Karpas-422 (cell line): ENCODE data around the gene HAUS7. TPM values are rescaled to one million over a fixed set of nuclear protein-coding genes. Genes with fewer than 3 reads are reported as not detected.

Experiments
- DNase-seq: peaks from one replicate; pipeline ENCODE4 v3.0.0-alpha.2; 2015
- H2AFZ ChIP-seq: fragments of 200-600 bp; sonication (generic); 2 replicates; pipeline ENCODE4 v1.6.1; 2014; ENCODE audit warnings: antibody characterized with exemption, low read length, mixed read lengths
- H3K27ac ChIP-seq: fragments of 200-600 bp; sonication (generic); 2 replicates; pipeline ENCODE4 v1.5.1; 2014; ENCODE audit warnings: mild to moderate bottlenecking, low read length, moderate library complexity
- H3K27me3 ChIP-seq: fragments of 200-600 bp; sonication (generic); 2 replicates; pipeline ENCODE4 v1.6.1; 2014; ENCODE audit warnings: low read length, mixed read lengths
- H3K36me3 ChIP-seq: fragments of 200-600 bp; sonication (generic); 2 replicates; pipeline ENCODE4 v1.6.1; 2014; ENCODE audit warnings: low read length, mixed read lengths; ENCODE audit not compliant: insufficient read depth
- H3K4me1 ChIP-seq: fragments of 200-600 bp; sonication (generic); 2 replicates; pipeline ENCODE4 v1.6.1; 2014; ENCODE audit warnings: mild to moderate bottlenecking, low read length, mixed read lengths
- H3K4me2 ChIP-seq: fragments of 200-600 bp; sonication (generic); 2 replicates; pipeline ENCODE4 v1.6.1; 2014; ENCODE audit warnings: low read length, low read depth, mild to moderate bottlenecking; ENCODE audit not compliant: poor library complexity, severe bottlenecking
- H3K4me3 ChIP-seq: fragments of 200-600 bp; sonication (generic); 2 replicates; pipeline ENCODE4 v1.5.1; 2014; ENCODE audit warnings: mild to moderate bottlenecking, antibody characterized with exemption, low read length, mixed read lengths
- H3K79me2 ChIP-seq: fragments of 200-600 bp; sonication (generic); 2 replicates; pipeline ENCODE4 v1.6.1; 2014; ENCODE audit warnings: mild to moderate bottlenecking, low read length, mixed read lengths
- H3K9ac ChIP-seq: fragments of 200-600 bp; sonication (generic); 2 replicates; pipeline ENCODE4 v1.6.0; 2014; ENCODE audit warnings: low read length
- H3K9me2 ChIP-seq: fragments of 200-600 bp; sonication (generic), shearing (Covaris generic); replicated peaks from 2 replicates; pipeline ENCODE4 v1.6.0; 2014; ENCODE audit warnings: mild to moderate bottlenecking, low read length, moderate library complexity; ENCODE audit not compliant: insufficient read depth
- H3K9me3 ChIP-seq: fragments of 300-700, 200-600 bp; sonication (generic); 2 replicates; pipeline ENCODE4 v1.6.1; 2014; ENCODE audit warnings: low read length, mixed read lengths
- H4K20me1 ChIP-seq: fragments of 200-600 bp; sonication (generic); 2 replicates; pipeline ENCODE4 v1.6.1; 2014; ENCODE audit warnings: mild to moderate bottlenecking, antibody characterized with exemption, low read length, low read depth; ENCODE audit not compliant: insufficient read depth
- total RNA-seq: library from RNA; depleted of rRNA; stranded (reverse); fragments of >200 nt; shearing (Covaris generic); gene quantifications from 2 replicates; pipeline ENCODE4 v1.2.3, GENCODE V29; 2014; ENCODE audit warnings: low replicate concordance

The HAUS7 gene
- total RNA-seq, 1 experiment from 2014 or later = 36.2 TPM

GRCh38 chrX:153471663-153472280 is 1.4 kb upstream of the HAUS7 start:
- DNase-seq = no peak
- Histone ChIP-seq H3K79me2 (peaks cover 27% of the 10 kb centered on the region), H3K9me3 (no peaks in the 10 kb centered on the region), H3K36me3 (no peaks in the 10 kb centered on the region), H3K27ac (no peak overlapping the region), H3K9ac (no peak overlapping the region), H3K4me3 (no peak overlapping the region), H3K4me2 (no peak overlapping the region), H3K9me2 (no peaks in the 10 kb centered on the region), H3K27me3 (no peaks in the 10 kb centered on the region), H3K4me1 (peaks cover 3% of the 10 kb centered on the region; the same call in 1 of the 2 replicates), H2AFZ (no peak overlapping the region), H4K20me1 (no peaks in the 10 kb centered on the region; the same call in 1 of the 2 replicates)

GRCh38 chrX:153469811-153470410 is 465 bp downstream of the HAUS7 start:
- no peaks in the 10 kb centered on the region for H3K9me2 ChIP-seq
- peaks cover 3% of the 10 kb centered on the region; the same call in 1 of the 2 replicates for H3K4me1 ChIP-seq
- peaks cover 27% of the 10 kb centered on the region for H3K79me2 ChIP-seq
- peaks cover 1% of the 10 kb centered on the region; the same call in 1 of the 2 replicates for H4K20me1 ChIP-seq
- no peaks in the 10 kb centered on the region for H3K36me3 ChIP-seq
- no peak overlapping the region for H3K27ac ChIP-seq
- H3K9me3 ChIP-seq = no peaks in the 10 kb centered on the region
- peak overlapping the region; percentile 91 for H3K9ac ChIP-seq
- DNase-seq = peak; percentile 71
- H3K4me2 ChIP-seq = peak overlapping the region; percentile 74
- H2AFZ ChIP-seq = no peak overlapping the region; the same call in 1 of the 2 replicates
- H3K4me3 ChIP-seq = peak overlapping the region; percentile 89
- H3K27me3 ChIP-seq = no peaks in the 10 kb centered on the region

GRCh38 chrX:153468008-153468580 is 2.3 kb downstream of the HAUS7 start:
- H3K4me1 ChIP-seq = peaks cover 3% of the 10 kb centered on the region; the same call in 1 of the 2 replicates
- no peak overlapping the region for H3K9ac ChIP-seq
- no peak overlapping the region for H3K27ac ChIP-seq
- H3K27me3 ChIP-seq = no peaks in the 10 kb centered on the region
- no peak overlapping the region for H2AFZ ChIP-seq
- no peak for DNase-seq
- no peaks in the 10 kb centered on the region for H3K9me3 ChIP-seq
- H3K4me3 ChIP-seq = no peak overlapping the region
- H3K36me3 ChIP-seq = no peaks in the 10 kb centered on the region
- H3K79me2 ChIP-seq = peaks cover 27% of the 10 kb centered on the region
- H3K4me2 ChIP-seq = no peak overlapping the region
- H4K20me1 ChIP-seq = peaks cover 7% of the 10 kb centered on the region; the same call in 1 of the 2 replicates
- H3K9me2 ChIP-seq = no peaks in the 10 kb centered on the region

GRCh38 chrX:153465691-153466380 is 4.5 kb downstream of the HAUS7 start:
- no peak overlapping the region for H3K4me3 ChIP-seq
- H2AFZ ChIP-seq = no peak overlapping the region
- H3K4me2 ChIP-seq = no peak overlapping the region
- H4K20me1 ChIP-seq = peaks cover 7% of the 10 kb centered on the region; the same call in 1 of the 2 replicates
- H3K4me1 ChIP-seq = peaks cover 3% of the 10 kb centered on the region; the same call in 1 of the 2 replicates
- H3K27me3 ChIP-seq = no peaks in the 10 kb centered on the region
- no peak overlapping the region for H3K27ac ChIP-seq
- H3K9ac ChIP-seq = no peak overlapping the region
- no peaks in the 10 kb centered on the region for H3K9me3 ChIP-seq
- H3K79me2 ChIP-seq = peaks cover 27% of the 10 kb centered on the region
- no peaks in the 10 kb centered on the region for H3K9me2 ChIP-seq
- H3K36me3 ChIP-seq = no peaks in the 10 kb centered on the region
- DNase-seq = no peak

GRCh38 chrX:153464116-153464515 is 6.3 kb downstream of the HAUS7 start:
- DNase-seq = no peak
- H3K4me3 ChIP-seq = no peak overlapping the region
- peaks cover 3% of the 10 kb centered on the region; the same call in 1 of the 2 replicates for H3K4me1 ChIP-seq
- no peak overlapping the region for H2AFZ ChIP-seq
- no peak overlapping the region for H3K9ac ChIP-seq
- no peaks in the 10 kb centered on the region for H3K9me3 ChIP-seq
- H3K79me2 ChIP-seq = peaks cover 17% of the 10 kb centered on the region
- no peaks in the 10 kb centered on the region for H3K27me3 ChIP-seq
- H3K27ac ChIP-seq = no peak overlapping the region
- H3K36me3 ChIP-seq = no peaks in the 10 kb centered on the region
- 0 out of 2 replicates have a peak, but pooled peaks cover 10% of the 10 kb centered on the region for H4K20me1 ChIP-seq
- no peak overlapping the region for H3K4me2 ChIP-seq
- H3K9me2 ChIP-seq = no peaks in the 10 kb centered on the region

- Histone ChIP-seq H4K20me1 (0 out of 2 replicates have a peak, but pooled peaks cover 10% of the 10 kb centered on the region), H3K79me2 (peaks cover 11% of the 10 kb centered on the region), H3K4me1 (no peaks in the 10 kb centered on the region), H3K27me3 (no peaks in the 10 kb centered on the region), H2AFZ (no peak overlapping the region), H3K27ac (no peak overlapping the region), H3K4me2 (no peak overlapping the region), H3K9me2 (no peaks in the 10 kb centered on the region), H3K4me3 (no peak overlapping the region), H3K9me3 (no peaks in the 10 kb centered on the region), H3K9ac (no peak overlapping the region), H3K36me3 (no peaks in the 10 kb centered on the region)
- no peak for DNase-seq
Measured at GRCh38 chrX:153463556-153463955, 6.8 kb downstream of the HAUS7 start.

GRCh38 chrX:153463031-153463430 is 7.3 kb downstream of the HAUS7 start:
- no peak for DNase-seq
- Histone ChIP-seq H3K79me2 (peaks cover 7% of the 10 kb centered on the region; the same call in 1 of the 2 replicates), H4K20me1 (0 out of 2 replicates have a peak, but pooled peaks cover 10% of the 10 kb centered on the region), H3K36me3 (no peaks in the 10 kb centered on the region), H3K27ac (no peak overlapping the region), H3K27me3 (no peaks in the 10 kb centered on the region), H3K4me3 (no peak overlapping the region), H3K9me3 (no peaks in the 10 kb centered on the region), H2AFZ (no peak overlapping the region), H3K9ac (no peak overlapping the region), H3K4me1 (no peaks in the 10 kb centered on the region), H3K4me2 (no peak overlapping the region), H3K9me2 (no peaks in the 10 kb centered on the region)

GRCh38 chrX:153462291-153462690 is 8.1 kb downstream of the HAUS7 start:
- no peak overlapping the region for H3K4me3 ChIP-seq
- DNase-seq = no peak
- no peaks in the 10 kb centered on the region for H3K79me2 ChIP-seq
- H3K9ac ChIP-seq = no peak overlapping the region
- no peaks in the 10 kb centered on the region for H3K27me3 ChIP-seq
- no peaks in the 10 kb centered on the region for H3K9me3 ChIP-seq
- no peaks in the 10 kb centered on the region for H3K4me1 ChIP-seq
- H3K36me3 ChIP-seq = no peaks in the 10 kb centered on the region
- H4K20me1 ChIP-seq = 0 out of 2 replicates have a peak, but pooled peaks cover 10% of the 10 kb centered on the region
- no peak overlapping the region for H2AFZ ChIP-seq
- no peaks in the 10 kb centered on the region for H3K9me2 ChIP-seq
- H3K4me2 ChIP-seq = no peak overlapping the region
- H3K27ac ChIP-seq = no peak overlapping the region
